Stimulated activated CD8-positive, alpha-beta memory T cell treated with anti-CD3 and anti-CD28 coated beads, Interleukin-2, amount 100 ng/mL, for 48 hours (primary cell): ENCODE data around the gene APOBEC3B.
"Not testable (repeated sequence)": the region's sequence is repeated elsewhere in the genome, so short reads cannot be mapped to it uniquely, and the experiment has no call there.

Source experiments
- DNase-seq, 2 donors: peaks; one replicate each; pipeline ENCODE4 v3.0.0-alpha.2; 2020; ENCODE audit warnings: low read depth in 2 of 2

APOBEC3B gene

DNA sequence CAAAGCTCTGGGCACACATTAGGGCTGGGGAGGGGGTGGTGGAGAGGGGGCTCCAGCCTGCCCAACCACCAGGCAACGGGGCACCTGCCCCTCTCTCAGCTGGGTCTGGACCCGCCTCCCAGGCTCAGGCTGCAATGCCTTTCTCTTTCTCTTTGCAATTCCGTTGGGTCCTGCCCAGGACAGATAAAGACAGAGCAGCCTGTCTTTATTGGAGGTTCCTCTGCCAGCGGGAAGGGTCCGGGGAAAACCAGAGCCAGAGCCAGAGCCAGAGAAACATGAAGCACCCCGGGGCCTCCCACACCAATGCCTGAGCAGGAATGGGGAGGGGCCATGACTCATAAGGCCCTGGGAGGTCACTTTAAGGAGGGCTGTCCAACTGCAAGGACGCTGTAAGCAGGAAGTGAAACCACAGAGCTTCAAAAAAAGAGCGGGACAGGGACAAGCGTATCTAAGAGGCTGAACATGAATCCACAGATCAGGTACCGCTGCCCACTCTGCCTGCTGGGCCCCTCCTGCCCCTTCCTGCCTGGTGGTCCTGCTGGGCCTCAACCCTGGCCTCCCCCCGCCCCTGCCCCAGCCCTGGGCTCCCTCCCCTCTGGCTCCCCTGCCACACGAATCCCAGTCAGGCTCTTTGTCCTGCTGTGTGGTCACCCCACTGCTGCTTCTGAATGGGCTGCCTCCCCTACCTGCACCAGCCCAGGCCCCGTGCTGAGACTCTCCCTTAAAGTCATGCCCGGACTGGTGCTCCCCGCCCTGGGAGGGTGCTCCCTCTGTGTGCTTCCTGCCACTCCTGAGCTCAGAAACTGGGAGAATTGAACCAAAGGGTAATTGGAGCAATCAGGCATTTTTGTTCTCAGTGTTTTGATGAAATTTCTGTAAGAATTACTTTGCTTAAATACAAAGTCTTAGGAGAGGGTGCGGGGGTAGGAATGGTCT lies at the start of gene APOBEC3B:
TSS of gene APOBEC3B (plus strand) at position 356 of the 936 bp plus-strand sequence. CDS start at position 463, 107 bp downstream.
- DNase-seq, result peak; percentile 57 to 60

DNA sequence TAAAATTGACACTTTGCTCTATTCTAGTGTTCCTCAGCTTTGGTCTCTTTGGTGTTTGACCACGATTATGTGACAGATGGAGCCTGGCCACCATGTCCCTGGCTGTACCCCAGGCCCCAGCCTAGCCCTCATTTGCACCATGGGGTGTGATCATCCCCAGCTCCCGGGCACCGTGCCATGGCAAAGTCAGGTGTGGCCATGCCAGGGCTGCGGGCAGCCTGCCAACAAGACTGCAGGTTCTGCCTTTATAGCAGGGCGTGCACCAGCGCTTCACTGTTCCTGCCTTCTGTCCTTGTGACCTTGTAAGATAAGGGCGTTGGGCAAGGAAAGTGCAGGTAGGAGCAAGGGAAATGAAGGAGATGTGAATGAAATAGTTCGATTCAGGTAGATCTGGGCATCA lies 47.1 kb upstream of the APOBEC3B start:
- no peak for DNase-seq

DNA sequence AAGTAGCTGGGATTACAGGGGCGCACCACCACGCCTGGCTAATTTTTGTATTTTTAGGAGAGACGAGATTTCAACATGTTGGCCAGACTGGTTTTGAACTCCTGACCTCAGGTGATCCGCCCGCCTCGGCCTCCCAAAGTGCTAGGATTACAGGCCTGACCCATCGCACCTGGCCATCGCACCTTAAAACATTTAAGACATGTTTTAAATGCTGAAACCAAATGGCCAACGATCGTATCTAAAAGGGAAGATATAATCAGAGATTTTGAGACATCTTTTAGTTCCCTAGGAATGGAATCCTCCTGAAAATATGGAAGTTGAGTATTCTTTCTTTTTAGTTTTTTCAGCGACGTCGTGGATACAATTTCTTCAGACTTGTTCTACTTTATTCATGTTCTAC lies 46.5 kb upstream of the APOBEC3B start:
- no peak for DNase-seq

DNA sequence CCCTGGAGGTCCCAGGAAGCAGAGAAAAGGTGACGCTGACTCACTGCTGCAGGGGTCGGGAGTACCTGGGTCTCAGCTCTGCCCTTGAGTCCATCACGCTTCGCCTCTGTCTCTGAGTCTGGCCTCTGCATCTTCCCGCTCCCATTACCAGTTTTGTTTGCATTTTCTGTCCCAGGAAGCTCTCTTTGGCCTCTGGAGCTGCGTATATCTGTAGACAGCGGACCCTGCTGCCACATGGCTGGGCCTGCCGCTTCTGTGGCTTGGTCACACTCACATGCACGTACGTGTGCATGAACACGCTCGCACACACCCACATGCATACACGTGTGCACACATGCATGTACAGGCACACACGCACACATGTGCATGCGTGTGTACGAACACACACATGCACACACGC lies 45.6 kb upstream of the APOBEC3B start:
- DNase-seq, result no peak

DNA sequence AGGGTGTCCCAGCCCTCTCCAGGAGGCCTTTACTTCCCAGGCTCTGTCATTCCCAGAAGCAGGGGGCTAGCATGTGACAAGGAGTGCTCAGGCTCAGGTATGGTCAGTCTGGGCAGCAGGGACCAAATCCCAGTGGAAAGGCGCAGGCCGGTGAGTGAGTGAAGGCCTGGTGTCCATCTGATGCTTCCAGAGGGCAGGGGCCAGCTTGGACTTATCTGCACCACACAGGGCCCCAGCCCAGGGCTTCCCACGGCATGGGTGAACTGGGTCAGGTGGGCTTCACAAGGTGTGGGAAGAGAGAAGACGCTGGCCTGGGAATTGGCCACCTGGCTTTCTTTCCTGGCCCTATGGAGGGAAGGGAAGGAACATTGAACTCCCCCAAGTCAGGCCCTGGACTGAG lies 45.1 kb upstream of the APOBEC3B start:
- DNase-seq, result no peak

DNA sequence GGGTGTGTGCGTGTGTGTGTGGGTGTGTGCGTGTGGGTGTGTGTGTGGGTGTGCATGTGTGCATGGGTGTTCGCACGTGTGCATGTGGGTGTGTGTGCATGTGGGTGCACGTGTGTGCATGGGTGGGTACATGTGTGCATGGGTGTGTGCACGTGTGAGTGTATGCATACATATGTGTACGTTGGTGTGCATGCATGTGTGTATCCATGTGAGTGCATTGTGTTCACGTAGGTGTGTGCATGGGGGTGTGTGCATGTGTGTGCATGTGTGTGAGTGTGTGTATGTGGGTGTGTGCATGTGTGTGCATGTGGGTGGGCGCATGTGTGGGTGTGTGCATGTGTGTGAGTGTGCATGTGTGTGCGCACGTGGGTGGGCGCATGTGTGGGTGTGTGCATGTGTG lies 44.6 kb upstream of the APOBEC3B start:
- DNase-seq, result no peak

DNA sequence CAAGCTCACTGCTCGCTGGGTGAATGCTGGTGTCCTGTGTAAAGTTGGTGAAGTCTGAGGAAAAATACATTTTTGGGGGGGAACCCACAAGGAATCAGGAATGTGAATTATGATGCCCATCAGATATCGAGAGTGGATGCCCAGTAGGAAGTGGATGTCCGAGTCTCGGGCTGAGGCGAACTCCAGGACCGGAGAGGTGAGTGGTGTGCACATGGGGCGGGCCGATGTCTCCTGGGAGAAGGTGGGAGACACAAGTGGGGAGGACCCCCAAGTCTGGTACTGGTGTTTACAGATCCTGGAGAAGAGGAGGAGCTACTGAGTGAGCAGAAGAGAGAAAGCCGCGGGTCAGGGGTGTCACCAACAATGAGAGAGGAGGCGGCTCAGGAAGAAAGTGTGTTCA lies 43.9 kb upstream of the APOBEC3B start:
- DNase-seq, result no peak

DNA sequence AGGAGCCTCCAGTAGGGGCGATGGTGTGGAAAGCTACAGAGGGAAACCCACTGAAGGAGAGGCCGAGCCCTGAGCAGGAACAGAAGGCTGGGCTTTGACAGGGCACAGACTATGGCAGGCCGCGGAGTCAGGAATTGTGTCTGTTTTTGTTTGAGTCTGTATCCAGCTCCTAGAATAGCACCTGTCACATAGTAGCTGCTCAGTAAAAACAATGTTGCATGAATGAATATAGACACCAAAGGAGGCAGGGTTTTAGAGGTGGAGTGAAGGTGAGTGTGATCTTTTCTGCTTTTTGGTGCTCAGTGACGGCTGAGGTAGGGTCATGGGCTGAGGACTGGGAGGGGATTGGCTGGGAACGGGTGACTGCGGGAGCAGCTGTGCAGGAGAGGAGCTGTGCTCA lies 43.2 kb upstream of the APOBEC3B start:
- DNase-seq, result no peak

DNA sequence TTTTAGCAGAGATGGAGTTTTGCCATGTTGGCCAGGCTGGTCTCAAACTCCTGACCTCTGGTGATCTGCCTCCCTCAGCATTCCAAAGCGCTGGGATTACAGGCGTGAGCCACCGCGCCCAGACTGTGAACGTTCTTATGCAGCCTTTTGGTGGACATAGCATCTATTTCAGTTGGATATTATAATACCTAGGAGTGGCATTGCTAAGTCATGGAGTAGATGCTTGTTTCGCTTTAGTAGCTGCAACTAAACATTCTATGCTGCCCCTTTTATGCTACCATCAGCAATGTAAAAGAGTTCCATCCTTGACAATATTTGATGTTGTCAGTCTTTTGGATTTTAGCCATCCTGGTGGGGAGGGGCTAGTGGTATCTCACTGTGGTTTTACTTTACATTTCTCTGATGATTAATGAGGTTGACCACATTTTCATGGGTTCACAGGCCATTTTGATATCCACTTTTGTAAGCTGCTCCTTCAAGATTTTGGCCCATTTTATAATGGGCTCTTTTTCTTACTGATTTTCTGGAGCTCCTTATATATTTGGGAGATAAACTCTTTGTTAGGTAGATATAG lies 41.2 kb upstream of the APOBEC3B start:
- DNase-seq, result no peak

DNA sequence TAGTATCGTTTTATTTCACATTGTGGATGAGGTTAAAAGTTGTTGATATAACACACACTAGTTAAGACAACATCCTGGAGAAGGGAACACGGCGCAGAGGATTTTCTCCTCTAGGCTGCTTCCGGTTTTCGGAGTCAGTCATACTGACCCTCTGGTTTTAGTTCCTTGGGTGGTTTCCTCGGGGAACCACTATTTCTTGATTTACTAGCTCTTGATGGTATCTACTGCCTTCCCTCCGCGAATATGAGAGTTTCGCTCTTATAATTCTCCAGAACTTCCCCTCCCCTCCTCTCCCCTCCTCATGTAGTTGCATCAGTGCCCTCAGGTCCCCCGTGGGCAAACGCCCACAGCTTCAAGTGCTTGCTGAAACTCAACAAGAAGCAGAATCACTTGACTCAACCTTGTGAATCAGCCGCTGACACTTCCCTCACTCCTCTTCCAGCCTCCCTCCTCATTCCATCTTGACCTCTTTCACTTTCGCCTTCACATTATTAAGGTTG lies 40.6 kb upstream of the APOBEC3B start:
- peak; percentile 61 to 64 for DNase-seq

DNA sequence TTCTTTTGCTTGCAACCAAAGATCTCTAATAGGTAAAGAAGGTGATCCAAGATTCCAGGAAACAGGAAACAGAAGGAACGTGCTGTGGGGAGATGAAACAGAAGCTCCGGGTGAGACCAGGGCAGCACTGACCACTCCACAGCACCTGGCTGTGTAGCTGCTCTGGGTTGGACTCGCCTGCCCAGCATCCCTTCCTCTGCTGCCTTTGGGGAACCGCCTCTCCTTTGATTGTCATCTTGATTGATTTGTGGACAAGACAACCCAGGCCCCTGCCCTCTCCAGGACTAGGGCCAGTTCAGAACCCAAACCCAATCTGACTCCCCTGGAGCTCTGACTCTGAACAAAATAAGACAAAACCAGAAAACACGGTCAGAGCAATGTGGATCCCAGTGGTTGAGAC lies 39.4 kb upstream of the APOBEC3B start:
- no peak for DNase-seq

DNA sequence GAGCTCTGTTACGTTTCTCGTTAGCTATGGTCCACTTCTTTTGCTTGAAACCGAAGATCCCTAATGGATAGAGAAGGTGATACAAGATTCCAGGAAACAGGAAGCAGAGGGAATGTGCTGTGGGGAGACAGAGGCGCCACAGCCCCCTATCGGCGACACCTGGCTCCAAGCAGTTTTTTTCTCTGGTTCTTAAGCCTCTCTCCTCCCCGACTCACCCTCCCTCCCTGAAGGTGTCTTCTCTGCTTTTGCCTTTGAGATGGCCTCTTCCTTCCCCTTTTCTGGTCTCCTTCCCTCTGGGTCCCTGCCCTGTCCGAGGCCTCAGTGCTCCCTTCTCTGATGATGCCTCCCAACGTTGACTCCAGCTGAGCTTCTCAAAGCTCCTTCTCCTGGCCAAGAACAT lies 38.9 kb upstream of the APOBEC3B start:
- no peak for DNase-seq

DNA sequence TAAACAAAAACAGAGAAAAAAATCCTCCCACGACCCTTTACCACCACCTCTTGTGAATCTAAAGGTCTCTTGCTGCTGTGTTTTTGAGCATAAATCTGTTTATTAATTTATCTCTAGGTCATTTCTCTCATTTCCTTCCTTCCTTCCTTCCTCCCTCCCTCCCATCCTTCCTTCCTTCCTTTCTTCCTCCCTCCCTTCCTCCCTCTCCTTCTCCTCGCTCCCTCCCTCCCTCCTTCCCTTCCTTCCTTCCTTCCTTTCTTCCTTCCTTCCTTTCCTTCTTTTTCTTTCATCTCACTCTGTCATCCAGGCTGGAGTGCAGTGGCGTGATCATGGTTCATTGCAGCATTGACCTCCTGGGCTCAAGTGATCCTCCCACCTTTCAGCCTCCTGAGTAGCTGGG lies 38.3 kb upstream of the APOBEC3B start:
- DNase-seq, result no peak

DNA sequence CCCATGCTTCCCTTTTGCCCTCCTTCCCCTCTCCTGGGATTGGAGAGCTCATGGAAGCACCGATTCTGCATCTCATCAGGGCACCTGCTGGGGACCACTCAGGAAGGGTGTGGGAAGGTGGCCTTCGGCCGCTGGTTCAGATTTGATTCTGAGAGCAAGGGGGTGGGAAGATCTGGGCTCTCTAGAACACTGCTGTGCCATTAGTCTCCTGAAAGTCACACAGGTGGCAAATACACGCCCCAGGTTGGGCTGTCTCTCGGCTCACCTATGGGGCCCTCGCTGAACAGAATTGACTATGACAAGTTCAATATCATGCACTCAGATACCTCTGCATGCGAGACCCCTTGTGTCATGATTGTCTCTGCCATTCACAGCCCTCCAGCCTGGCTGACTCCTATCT lies 37.5 kb upstream of the APOBEC3B start:
- no peak for DNase-seq

DNA sequence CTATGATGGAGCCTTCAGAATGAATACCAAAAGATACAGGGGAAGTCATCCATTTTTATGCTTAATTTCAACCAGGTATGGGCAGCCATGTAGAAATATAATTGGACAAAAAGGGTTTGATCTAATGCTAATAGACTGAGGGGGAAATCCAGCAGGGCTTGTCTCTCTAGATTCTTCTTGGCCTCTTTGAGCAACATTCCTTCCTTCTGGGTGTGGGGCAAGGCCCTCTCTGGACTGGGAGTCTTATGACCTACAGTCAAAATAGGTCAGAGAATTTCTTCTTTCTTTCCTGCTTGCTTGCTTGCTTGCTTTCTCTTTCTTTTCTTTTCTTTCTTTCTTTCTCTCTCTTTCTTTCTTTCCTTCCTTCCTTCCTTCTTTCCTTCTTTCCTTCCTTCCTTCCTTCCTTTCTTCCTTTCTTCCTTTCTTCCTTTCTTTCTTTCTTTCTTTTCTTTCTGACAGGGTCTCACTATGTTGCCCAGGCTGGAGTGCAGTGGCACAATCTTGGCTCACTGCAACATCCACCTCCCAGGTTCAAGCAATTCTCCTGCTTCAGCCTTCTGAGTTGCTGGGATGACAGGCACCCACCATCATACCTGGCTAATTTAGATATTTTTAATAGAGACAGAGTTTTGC lies 36.3 kb upstream of the APOBEC3B start:
- not testable (repeated sequence) for DNase-seq

DNA sequence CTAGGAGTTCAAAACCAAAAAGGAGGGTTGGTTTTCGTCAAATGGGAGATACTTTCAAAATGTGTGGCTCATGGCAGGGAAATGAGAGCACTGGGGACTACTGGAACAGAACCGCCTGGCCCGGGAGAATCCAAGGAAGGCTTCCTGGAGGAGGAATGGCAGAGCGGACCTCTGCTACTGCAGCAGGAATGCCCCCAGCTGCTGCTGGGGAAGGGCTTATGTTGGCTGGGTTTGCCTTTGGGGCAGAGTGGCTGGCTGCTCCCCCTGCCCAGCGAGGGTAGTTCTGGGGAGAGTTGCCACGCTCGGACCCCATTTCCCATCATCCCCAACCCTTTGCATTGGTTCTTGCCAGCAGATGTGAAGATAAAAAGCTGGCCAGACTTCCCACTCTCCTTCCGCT lies 35.4 kb upstream of the APOBEC3B start:
- DNase-seq, result no peak

DNA sequence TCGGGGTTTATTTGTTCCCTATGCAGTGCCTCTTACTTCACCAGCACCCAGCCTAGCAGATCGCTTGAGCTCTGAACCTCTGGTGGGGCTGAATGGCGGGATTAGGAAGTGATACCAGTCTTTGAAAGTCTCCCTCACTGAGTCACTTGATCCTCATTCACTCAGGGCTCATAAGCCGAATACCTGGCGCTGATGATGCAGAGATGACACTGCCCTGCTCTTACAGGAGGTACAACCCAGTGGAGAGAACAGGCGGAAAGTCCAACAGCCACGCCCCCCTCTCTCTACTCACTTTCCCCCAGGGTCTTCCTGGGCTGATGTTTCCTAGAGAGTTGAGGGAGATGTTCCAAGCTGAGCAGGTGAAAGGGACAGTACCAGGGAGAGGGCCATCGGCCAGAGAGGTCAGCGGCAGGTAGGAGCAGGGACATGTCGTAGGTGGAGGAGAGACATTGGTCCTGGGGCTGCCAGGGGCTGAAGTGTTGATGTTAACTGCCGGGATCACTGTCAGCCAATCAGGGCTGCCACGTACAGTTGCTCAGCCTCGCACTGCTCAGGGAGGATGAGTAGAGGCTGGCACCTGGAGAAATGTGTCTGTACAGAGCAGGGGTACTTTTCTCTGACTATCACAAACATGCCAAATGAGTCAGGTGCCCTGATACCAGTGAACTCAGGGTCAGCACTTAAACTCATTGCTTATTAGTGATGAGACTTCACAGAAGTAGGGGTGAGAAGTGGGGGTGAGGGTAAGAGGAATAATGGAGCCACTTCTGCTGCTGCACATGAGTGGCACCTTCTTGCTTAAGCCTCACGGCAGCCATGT lies 34.6 kb upstream of the APOBEC3B start:
- no peak for DNase-seq

DNA sequence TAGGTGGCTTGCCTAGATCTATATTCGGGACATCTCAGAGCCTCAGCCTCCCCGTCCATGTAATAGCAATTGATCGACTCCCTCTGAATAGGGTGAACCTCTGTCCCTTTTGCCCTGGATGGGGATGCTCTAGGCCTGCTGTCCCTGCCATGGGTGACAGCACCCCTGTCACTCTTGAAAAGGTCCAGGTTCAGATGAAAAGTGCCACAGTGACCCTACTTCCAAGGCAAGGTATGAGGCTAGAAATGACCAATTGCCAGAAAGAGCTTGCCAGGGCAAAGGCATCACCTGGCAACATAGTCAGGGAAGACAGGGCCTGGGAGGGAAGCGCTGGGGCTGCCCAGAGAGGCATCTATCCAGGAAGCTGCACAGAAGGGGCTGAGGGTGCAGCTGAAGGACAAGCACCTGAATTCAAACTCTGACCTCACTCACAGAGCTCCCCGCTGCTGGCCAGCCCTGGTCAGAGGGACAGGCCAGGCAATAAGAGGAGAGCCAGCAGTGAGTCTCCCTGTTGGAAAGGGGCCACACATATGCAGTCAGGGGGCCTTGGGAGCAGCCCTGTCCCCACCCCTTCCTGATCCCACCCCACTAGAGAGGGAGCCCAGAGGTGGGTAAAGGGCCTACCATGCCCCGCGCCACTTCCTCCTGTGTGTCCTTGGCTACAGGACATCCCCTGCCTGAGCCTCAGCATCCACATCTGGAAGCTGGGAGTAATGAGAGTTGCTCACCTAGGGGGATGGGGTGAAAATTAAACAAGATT lies 33.8 kb upstream of the APOBEC3B start:
- DNase-seq, result no peak

DNA sequence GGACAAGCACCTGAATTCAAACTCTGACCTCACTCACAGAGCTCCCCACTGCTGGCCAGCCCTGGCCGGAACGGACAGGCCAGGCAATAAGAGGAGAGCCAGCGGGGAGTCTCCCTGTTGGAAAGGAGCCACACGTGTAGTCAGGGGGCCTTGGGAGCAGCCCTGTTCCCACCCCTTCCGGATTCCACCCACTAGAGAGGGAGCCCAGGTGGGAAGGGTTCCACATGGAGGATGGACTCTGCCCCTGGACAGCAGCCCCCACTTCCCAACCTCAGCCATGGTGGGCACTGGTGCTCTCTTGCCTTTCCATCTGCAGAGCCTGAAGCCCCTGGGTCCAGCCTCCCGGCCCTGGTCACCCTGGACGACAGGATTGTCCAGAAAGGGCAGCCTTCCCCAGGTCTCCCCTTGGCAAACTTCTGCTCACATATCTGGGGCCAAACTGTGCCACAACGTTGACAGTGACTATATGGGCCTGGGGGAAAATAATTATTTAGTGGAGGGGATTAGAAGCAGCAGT lies 32.2 kb upstream of the APOBEC3B start:
- DNase-seq, result no peak

DNA sequence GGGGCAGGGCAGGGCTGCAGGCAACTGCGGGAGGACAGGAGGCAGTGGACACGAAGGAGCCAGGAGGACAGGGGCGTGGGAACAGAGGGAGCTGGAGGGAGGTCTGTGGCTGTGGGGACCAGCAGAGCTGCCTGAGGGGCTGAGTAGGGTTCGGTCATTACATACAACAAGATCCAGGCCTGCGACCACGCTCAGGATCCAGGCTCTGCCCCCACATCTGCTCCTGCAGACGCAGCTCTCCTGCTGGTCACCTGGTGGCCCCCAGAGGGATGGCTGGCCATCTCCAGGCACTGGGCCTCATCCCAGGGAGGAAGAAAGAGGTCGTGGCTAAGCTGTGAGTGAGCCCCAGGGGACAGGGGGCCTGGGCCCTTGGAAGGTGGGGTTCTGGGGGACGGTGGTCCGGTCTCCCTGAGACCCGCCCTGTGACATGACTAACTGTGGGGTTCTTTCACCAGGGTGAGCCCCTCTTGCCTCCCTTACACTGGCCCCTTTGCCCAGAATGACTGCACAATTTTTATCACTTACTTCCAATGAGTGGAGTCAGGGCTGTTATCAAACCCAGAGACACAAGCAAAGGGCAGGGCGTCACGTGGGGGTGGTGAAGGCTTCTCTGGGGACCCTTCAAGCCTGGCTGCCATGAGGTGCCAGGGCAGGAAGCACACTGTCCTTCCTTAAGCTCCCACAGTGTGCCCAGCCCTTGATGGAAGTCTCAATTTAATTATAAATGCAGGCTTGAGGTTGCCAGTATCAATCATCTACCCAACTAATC lies 31.4 kb upstream of the APOBEC3B start:
- no peak for DNase-seq
